Measurements from ENCODE around the gene TLL2. TPM values are rescaled to one million over a fixed set of nuclear protein-coding genes. Genes with fewer than 3 reads are reported as not detected.

TLL2 gene
- polyA plus RNA-seq, 3 donors = not detected

DNA sequence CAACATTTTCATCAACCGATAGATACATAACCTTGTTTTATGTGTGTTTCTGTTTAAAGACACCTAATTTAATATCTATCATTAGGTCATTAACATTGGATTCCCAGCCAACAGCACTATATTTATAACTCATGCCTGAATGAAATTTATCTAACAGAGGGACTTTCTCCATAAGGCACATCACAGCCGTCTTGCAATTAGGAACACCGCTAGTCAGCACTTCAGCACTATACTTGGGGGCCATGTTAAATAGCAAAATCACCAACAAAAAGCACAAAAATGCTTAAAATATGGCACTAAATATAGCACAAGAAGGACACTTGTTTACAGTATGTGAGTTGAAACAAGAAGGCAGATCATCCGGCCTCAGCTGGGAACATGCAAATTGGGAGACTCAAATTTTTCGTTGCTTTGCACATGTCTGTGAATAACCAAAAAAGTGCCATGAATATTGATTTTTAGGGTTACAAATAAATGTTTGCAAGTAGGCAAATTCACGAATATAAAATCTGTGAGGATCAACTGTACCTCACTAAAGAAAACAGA is 51.0 kb downstream of the TLL2 start:
- peaks cover 0 to 7% of the 10 kb centered on the region in 2 donors for H3K9me3 ChIP-seq (replicated peaks in 1 of 2; ENCODE audit: control insufficient read depth in 1 of 2, insufficient read depth in 1 of 2, low read length in 2 of 2)
- no peak for DNase-seq
- no peak overlapping the region for H3K27ac Mint-ChIP-seq

DNA sequence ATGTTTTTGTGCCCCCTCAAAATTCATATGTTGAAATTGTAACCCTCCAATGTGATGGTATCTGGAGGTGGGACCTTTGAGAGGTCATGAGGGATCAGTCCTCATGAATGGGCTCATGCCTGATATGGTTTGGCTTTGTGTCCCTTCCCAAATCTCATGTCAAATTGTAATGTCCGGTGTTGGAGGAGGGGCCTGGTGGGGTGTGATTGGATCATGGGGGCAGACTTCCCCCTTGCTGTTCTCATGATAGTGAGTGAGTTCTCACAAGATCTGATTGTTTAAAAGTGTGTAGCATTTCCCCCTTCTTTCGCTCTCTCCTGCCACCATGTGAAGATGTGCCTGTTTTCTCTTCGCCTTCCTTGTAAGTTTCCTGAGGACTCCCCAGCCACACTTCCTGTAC is 53.4 kb downstream of the TLL2 start:
- Mint-ChIP-seq H3K27ac (no peak overlapping the region), H3K36me3 (no peaks in the 10 kb centered on the region), H3K27me3 (ENCODE audit: low read depth in 3 of 3) (peaks cover 8 to 14% (median 8%) of the 10 kb centered on the region in 3 donors), H3K4me1 (no peaks in the 10 kb centered on the region), H3K9me3 (peaks cover 6 to 16% (median 8%) of the 10 kb centered on the region in 7 donors), H3K4me3 (no peak overlapping the region)
- intact Hi-C loops (cut with micrococcal nuclease) = no loop called here
- Histone ChIP-seq H3K27ac (ENCODE audit: low read depth in 1 of 2, low read length in 2 of 2) (no peak overlapping the region), H3K4me2 (replicated peaks; ENCODE audit: extremely low read depth, low read length, poor library complexity, severe bottlenecking) (no peak overlapping the region), H2AFZ (ENCODE audit: insufficient read depth, low read depth, low read length, poor library complexity, severe bottlenecking) (no peak overlapping the region), H3K36me3 (replicated peaks in 1 of 2; ENCODE audit: control insufficient read depth in 1 of 2, insufficient read depth in 2 of 2, low read length in 2 of 2) (no peaks in the 10 kb centered on the region), H3K9ac (ENCODE audit: insufficient read depth, low read length, poor library complexity, severe bottlenecking) (no peak overlapping the region), H3K4me3 (replicated peaks in 1 of 3; ENCODE audit: low read depth in 2 of 3, low read length in 3 of 3) (no peak overlapping the region), H3K4me1 (ENCODE audit: control insufficient read depth in 1 of 2, insufficient read depth in 2 of 2, low read length in 2 of 2) (no peaks in the 10 kb centered on the region), H4K20me1 (ENCODE audit: insufficient read depth, low read length) (no peaks in the 10 kb centered on the region), H3K27me3 (ENCODE audit: control insufficient read depth in 2 of 2, insufficient read depth in 2 of 2, low read length in 2 of 2) (no peaks in the 10 kb centered on the region), H3K79me2 (ENCODE audit: insufficient read depth, low read length) (no peaks in the 10 kb centered on the region), H3K9me3 (replicated peaks in 1 of 2; ENCODE audit: control insufficient read depth in 1 of 2, insufficient read depth in 1 of 2, low read length in 2 of 2) (peaks cover 0 to 7% of the 10 kb centered on the region in 2 donors)
- TF ChIP-seq, protein P1, sequence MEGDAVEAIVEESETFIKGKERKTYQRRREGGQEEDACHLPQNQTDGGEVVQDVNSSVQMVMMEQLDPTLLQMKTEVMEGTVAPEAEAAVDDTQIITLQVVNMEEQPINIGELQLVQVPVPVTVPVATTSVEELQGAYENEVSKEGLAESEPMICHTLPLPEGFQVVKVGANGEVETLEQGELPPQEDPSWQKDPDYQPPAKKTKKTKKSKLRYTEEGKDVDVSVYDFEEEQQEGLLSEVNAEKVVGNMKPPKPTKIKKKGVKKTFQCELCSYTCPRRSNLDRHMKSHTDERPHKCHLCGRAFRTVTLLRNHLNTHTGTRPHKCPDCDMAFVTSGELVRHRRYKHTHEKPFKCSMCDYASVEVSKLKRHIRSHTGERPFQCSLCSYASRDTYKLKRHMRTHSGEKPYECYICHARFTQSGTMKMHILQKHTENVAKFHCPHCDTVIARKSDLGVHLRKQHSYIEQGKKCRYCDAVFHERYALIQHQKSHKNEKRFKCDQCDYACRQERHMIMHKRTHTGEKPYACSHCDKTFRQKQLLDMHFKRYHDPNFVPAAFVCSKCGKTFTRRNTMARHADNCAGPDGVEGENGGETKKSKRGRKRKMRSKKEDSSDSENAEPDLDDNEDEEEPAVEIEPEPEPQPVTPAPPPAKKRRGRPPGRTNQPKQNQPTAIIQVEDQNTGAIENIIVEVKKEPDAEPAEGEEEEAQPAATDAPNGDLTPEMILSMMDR (IDR thresholded peaks at IDR 0.05) = no peak
- WGBS (ENCODE audit: insufficient coverage) = no CpG with 5 or more reads among the region's 3 CpGs
- DNase-seq = no peak

More for the DNA sequence above, 51.0 kb downstream of the TLL2 start:
- Histone ChIP-seq H3K9ac (ENCODE audit: insufficient read depth, low read length, poor library complexity, severe bottlenecking) (no peak overlapping the region), H3K4me2 (replicated peaks; ENCODE audit: extremely low read depth, low read length, poor library complexity, severe bottlenecking) (no peak overlapping the region), H3K79me2 (ENCODE audit: insufficient read depth, low read length) (no peaks in the 10 kb centered on the region), H3K27me3 (ENCODE audit: control insufficient read depth in 2 of 2, insufficient read depth in 2 of 2, low read length in 2 of 2) (no peaks in the 10 kb centered on the region), H2AFZ (ENCODE audit: insufficient read depth, low read depth, low read length, poor library complexity, severe bottlenecking) (no peak overlapping the region), H4K20me1 (ENCODE audit: insufficient read depth, low read length) (no peaks in the 10 kb centered on the region), H3K4me3 (replicated peaks in 1 of 3; ENCODE audit: low read depth in 2 of 3, low read length in 3 of 3) (no peak overlapping the region), H3K36me3 (replicated peaks in 1 of 2; ENCODE audit: control insufficient read depth in 1 of 2, insufficient read depth in 2 of 2, low read length in 2 of 2) (no peaks in the 10 kb centered on the region), H3K27ac (ENCODE audit: low read depth in 1 of 2, low read length in 2 of 2) (no peak overlapping the region), H3K4me1 (ENCODE audit: control insufficient read depth in 1 of 2, insufficient read depth in 2 of 2, low read length in 2 of 2) (no peaks in the 10 kb centered on the region)
- peaks cover 6 to 15% (median 8%) of the 10 kb centered on the region in 7 donors for H3K9me3 Mint-ChIP-seq
- no peaks in the 10 kb centered on the region for H3K4me1 Mint-ChIP-seq
- peaks cover 6 to 15% (median 8%) of the 10 kb centered on the region in 3 donors for H3K27me3 Mint-ChIP-seq (ENCODE audit: low read depth in 3 of 3)
- H3K4me3 Mint-ChIP-seq = no peak overlapping the region
- intact Hi-C loops (cut with micrococcal nuclease) = no loop called here
- WGBS (ENCODE audit: insufficient coverage) = 96% methylated on average over 4 of the region's 6 CpGs
- no peaks in the 10 kb centered on the region for H3K36me3 Mint-ChIP-seq
- TF ChIP-seq, protein P1 (IDR thresholded peaks at IDR 0.05) = no peak
